Activated naive CD4-positive, alpha-beta T cell treated with anti-CD3 and anti-CD28 coated beads, Interleukin-2, amount 50 U/mL, for 72 hours (primary cell): ENCODE results near the gene THRB. TPM values are rescaled to one million over a fixed set of nuclear protein-coding genes. Genes with fewer than 3 reads are reported as not detected.

ENCODE experiments used
- ATAC-seq, 2 donors: fragments of 150-1000 bp; cut with Tn5 transposase; 2 replicates each; pipeline ENCODE4 v1.10.0; 2021; ENCODE audit warnings: mild to moderate bottlenecking in 2 of 2, moderate library complexity in 2 of 2
- DNase-seq, 2 donors: peaks; one replicate each; pipeline ENCODE4 v3.0.0; 2021 to 2022; ENCODE audit warnings: low spot score in 2 of 2
- H3K27ac Mint-ChIP-seq, 2 donors: one replicate each; pipeline ENCODE4 v1.8.0; 2022; ENCODE audit warnings: mild to moderate bottlenecking in 2 of 2, mixed read lengths in 2 of 2
- H3K36me3 Mint-ChIP-seq, 2 donors: one replicate each; pipeline ENCODE4 v1.8.0; 2022; ENCODE audit warnings: mixed read lengths in 2 of 2
- H3K9me3 Mint-ChIP-seq, 2 donors: one replicate each; pipeline ENCODE4 v1.8.0; 2022; ENCODE audit warnings: mixed read lengths in 2 of 2
- total RNA-seq, 2 donors: library from RNA; stranded (reverse); gene quantifications; one replicate each; pipeline ENCODE4 v1.2.3, GENCODE V29; 2022

The THRB gene
- total RNA-seq, 2 donors from 2014 or later, result not detected

DNA sequence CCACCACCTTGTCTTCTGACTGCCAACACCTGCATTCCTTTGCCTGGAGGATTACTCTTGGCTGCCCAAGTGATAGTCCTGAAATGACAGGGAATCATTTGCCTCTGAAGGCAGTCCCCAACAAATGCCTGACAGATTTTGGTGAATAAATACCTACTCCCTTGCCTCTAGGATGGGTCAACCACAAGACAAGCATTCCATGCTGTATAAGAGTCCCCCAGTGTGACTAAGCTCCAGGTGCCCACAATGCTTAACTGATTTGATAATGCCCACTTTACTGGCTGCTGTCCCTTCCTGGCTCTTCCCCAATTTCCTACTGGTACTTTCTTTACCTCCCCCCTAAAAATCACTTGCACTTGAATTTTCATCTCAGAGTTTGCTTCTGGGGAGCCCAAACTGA lies 14.8 kb downstream of the THRB start:
- no peak for ATAC-seq
- Mint-ChIP-seq H3K9me3 (peaks cover 0 to 6% of the 10 kb centered on the region in 2 donors), H3K27ac (no peak overlapping the region), H3K36me3 (no peaks in the 10 kb centered on the region)
- no peak for DNase-seq

GRCh38 chr3:24476871-24477656 lies 17.6 kb downstream of the THRB start:
- ATAC-seq (no peak), DNase-seq (no peak)
- Mint-ChIP-seq H3K36me3 (no peaks in the 10 kb centered on the region), H3K27ac (no peak overlapping the region), H3K9me3 (peaks cover 0 to 6% of the 10 kb centered on the region in 2 donors)

DNA sequence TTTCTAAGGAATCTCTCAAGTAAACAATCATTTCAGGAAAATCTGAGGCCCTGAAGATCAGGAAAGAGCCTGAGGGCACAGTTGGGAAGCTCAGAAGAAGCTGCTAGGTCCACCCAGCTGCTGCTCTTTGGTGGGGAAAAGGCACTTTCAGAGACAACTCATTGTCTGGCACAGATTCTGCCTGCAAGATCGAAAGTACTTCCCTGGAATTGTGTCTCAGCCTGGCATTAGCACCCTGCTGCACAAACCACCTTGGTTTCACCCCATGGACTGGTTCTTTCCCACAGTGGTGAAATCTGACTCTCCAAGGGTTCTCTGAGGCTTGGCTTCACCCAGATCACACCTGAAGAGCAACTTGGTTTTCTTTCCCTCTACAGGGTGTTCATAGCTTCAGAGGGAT lies 18.7 kb downstream of the THRB start:
- ATAC-seq, result no peak
- peaks cover 0 to 6% of the 10 kb centered on the region in 2 donors for H3K9me3 Mint-ChIP-seq
- no peak for DNase-seq
- no peaks in the 10 kb centered on the region for H3K36me3 Mint-ChIP-seq
- H3K27ac Mint-ChIP-seq, result no peak overlapping the region

GRCh38 chr3:24474862-24475261 lies 19.8 kb downstream of the THRB start:
- DNase-seq (no peak), ATAC-seq (no peak)
- Mint-ChIP-seq H3K9me3 (peaks cover 0 to 6% of the 10 kb centered on the region in 2 donors), H3K36me3 (no peaks in the 10 kb centered on the region), H3K27ac (no peak overlapping the region)

DNA sequence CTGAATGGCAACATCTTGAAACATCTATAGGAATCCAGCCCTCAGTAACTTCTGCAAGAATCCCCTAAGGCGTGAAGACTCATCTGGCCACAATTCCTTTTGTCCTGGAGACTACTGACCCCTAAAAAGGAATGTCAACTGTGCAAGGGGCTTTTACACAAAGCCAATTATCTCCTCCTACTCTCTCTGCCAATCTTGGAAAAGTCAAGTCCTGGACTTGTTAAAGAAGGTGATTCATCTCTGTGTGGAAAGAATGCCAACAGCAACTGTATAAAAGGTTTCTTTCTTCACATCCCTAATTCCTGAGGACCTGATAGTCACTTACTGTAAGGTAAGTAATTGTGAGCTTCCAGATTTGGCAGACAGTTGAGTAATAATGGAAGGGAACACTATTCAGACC lies 22.3 kb downstream of the THRB start:
- ATAC-seq (no peak), DNase-seq (no peak)
- H3K27ac Mint-ChIP-seq, result no peak overlapping the region
- H3K36me3 Mint-ChIP-seq, result no peaks in the 10 kb centered on the region
- H3K9me3 Mint-ChIP-seq, result peaks cover 10 to 12% of the 10 kb centered on the region in 2 donors

DNA sequence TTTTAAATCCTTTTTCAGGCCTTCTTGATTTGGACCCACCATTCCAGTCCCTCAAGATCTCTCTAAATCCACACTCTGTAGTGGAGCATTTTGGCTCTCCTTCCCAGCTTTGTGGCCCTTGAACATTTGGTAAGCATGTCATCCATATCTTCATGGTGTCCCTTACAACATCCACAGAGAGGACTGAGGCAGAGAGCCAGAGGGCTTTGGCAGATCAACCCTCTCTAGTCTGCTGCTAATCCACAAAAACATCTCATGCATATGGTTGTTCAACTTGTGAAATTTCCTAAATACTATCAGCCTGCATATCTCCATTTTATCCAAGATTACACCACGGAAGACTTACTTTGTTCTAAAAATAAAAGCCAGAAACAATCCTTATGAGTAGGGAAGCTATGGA lies 23.2 kb downstream of the THRB start:
- ATAC-seq (no peak), DNase-seq (no peak)
- Mint-ChIP-seq H3K27ac (no peak overlapping the region), H3K36me3 (no peaks in the 10 kb centered on the region), H3K9me3 (peaks cover 10 to 12% of the 10 kb centered on the region in 2 donors)

- ATAC-seq, result no peak
- H3K27ac Mint-ChIP-seq, result no peak overlapping the region
- H3K9me3 Mint-ChIP-seq, result peaks cover 12 to 14% of the 10 kb centered on the region in 2 donors
- H3K36me3 Mint-ChIP-seq, result no peaks in the 10 kb centered on the region
- DNase-seq, result no peak
These were observed 24.4 kb downstream of the THRB start for GRCh38 chr3:24470277-24470676.

- H3K9me3 Mint-ChIP-seq, result peaks cover 10 to 14% of the 10 kb centered on the region in 2 donors
- no peaks in the 10 kb centered on the region for H3K36me3 Mint-ChIP-seq
- H3K27ac Mint-ChIP-seq, result no peak overlapping the region
- ATAC-seq (no peak), DNase-seq (no peak)
These were observed 30.3 kb downstream of the THRB start for GRCh38 chr3:24464389-24464788.

DNA sequence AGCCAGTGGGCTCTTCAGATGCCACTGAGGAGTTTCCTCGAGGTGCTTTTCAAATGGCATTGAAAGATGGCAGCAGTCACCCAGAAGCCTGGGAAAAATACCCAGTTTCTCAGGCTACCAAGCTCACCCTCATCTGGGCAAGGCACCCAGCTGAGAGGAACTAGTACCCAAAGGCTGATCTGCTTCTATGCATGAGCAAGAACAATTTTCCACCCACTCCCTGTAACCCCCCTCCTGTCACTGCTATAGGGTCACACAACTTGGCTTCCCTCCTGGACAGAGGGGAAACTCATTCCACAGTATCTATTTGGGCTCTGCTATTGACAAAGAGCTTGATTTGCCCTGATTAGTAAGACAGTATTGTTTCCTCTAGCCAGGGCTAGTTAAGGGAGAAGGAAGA lies 31.9 kb downstream of the THRB start:
- Mint-ChIP-seq H3K9me3 (peaks cover 0 to 10% of the 10 kb centered on the region in 2 donors), H3K36me3 (no peaks in the 10 kb centered on the region)

GRCh38 chr3:24460974-24461373 lies 33.7 kb downstream of the THRB start:
- Mint-ChIP-seq H3K9me3 (peaks cover 0 to 7% of the 10 kb centered on the region in 2 donors), H3K27ac (no peak overlapping the region), H3K36me3 (no peaks in the 10 kb centered on the region)
- ATAC-seq, result no peak
- no peak for DNase-seq

More for the DNA sequence above, 31.9 kb downstream of the THRB start:
- DNase-seq (no peak), ATAC-seq (no peak)
- no peak overlapping the region for H3K27ac Mint-ChIP-seq

DNA sequence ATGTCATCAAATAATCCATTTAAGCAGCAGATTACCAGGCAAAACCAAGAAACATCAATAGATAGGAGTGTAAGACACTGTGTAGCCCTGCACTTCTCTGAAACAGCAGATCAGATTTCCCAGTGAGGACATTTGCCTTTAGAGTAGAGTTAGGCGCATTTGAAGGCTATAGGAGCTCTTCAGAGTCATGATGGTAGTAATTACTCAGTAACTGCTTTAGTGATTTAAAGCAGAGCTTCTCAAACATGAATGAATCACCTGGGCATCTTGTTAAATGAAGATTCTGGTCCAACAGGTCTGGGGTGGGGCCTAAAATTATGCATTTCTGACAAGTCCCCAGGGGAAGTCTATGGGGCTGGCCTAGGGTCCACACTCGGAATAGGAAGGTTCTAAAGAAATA lies 36.9 kb downstream of the THRB start:
- no peak for DNase-seq
- Mint-ChIP-seq H3K36me3 (no peaks in the 10 kb centered on the region), H3K27ac (no peak overlapping the region), H3K9me3 (peaks cover 0 to 9% of the 10 kb centered on the region in 2 donors)
- no peak for ATAC-seq

DNA sequence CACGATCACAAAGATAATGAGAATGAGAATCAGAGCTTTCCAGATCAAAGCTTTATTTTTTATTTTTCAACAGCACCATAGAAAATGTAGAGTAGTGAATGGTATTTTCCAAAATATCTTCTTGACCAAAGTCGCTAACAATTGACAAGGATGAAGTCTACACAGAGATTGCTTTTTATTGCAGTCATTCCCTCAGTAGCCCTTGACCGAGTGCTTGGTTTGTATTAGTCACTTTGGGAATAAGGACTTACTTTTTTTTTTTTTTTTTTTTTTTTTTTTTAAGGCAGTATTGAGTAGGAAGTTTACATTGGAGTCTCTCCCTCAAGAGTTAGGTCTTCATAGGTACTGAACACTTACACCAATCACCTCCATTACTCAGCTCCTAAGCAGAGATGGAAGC lies 39.8 kb downstream of the THRB start:
- DNase-seq (no peak), ATAC-seq (no peak)
- peaks cover 0 to 9% of the 10 kb centered on the region in 2 donors for H3K9me3 Mint-ChIP-seq
- H3K36me3 Mint-ChIP-seq, result no peaks in the 10 kb centered on the region
- no peak overlapping the region for H3K27ac Mint-ChIP-seq

DNA sequence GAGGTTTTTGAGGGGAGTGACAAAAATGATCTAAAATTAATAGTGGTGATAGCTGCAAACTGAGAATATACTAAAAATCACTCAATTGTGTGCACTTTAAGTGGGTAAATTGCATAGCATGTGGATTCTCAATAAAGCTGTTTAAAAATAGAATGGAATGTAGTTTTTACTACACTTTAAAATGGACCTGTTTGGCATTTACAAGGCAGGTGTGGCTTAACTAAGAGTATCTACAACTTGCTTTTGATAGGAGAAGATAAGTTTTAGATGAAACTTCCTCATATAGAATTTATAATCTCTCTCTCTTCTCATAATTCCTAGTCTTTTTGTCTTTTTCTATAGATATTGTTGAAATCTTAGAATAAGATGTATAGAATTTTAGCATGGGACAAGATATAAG lies 40.3 kb downstream of the THRB start:
- Mint-ChIP-seq H3K9me3 (peaks cover 0 to 9% of the 10 kb centered on the region in 2 donors), H3K36me3 (no peaks in the 10 kb centered on the region), H3K27ac (no peak overlapping the region)
- ATAC-seq (no peak), DNase-seq (no peak)

DNA sequence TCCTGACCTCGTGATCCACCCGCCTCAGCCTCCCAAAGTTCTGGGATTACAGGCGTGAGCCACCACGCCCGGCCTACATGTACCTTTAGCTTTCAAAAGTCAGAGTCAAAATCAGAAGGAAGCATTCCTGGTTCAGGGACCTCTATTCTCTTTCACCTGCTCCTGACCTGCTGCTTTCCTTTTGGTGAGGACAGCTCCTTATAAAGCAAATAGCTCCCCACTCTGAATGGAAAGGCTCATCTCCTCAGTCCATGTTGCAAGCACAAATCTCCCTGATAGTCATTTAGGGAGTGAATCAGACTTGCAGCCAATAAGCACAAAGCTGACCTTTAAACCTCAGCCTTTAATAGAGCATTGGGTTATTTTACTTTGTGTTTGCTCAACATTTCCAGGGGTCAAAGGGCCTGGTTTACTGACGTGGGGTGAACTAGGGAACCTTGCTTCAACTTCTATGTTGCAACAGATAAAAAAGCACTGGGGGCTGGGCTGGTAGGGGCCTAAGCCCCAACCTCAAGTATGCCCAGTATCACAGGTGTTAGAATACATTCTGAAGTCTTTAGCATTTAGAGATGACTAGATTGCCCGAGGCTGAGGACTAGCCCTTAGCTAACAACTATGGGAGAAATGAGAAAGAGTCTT lies 43.1 kb downstream of the THRB start:
- ATAC-seq, result no peak
- no peak overlapping the region for H3K27ac Mint-ChIP-seq

DNA sequence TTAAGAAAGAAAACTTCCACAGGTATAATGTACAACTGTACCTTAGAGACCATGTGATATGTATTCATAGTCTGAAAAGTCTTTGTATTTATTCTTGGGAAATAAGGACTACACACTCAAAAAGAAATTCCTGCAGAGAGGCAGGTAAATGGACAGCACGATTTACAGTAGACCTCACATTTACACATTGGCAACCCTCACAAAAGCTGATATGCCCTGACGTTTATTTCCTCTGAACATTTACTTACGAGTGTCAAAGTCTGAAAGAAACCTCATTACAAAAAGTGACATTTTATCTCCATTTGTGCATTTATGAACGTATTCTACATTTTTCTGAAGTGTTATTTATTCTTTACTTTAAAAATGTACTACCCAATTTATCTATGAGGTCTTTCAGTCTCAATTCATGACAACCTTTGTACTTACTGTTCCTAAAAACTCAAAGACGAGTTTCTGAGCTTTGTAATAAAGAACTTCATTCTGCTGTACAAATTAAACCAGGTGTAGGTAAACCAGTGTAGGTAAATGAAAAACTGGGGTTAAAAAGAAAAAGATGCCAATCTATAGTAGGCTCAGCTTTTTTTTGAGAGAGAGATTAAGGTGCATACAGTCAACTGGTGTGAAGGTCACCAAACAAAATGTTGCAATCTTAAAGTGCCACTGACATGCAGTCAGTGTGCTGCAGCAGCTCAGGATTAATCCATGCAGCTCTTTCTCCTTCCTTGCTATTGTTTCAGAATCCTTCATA lies 44.3 kb downstream of the THRB start:
- DNase-seq (no peak), ATAC-seq (no peak)
- Mint-ChIP-seq H3K36me3 (no peaks in the 10 kb centered on the region), H3K27ac (no peak overlapping the region), H3K9me3 (peaks cover 0 to 4% of the 10 kb centered on the region in 2 donors)

More for the DNA sequence above, 43.1 kb downstream of the THRB start:
- Mint-ChIP-seq H3K9me3 (peaks cover 0 to 4% of the 10 kb centered on the region in 2 donors), H3K36me3 (no peaks in the 10 kb centered on the region)
- no peak for DNase-seq

DNA sequence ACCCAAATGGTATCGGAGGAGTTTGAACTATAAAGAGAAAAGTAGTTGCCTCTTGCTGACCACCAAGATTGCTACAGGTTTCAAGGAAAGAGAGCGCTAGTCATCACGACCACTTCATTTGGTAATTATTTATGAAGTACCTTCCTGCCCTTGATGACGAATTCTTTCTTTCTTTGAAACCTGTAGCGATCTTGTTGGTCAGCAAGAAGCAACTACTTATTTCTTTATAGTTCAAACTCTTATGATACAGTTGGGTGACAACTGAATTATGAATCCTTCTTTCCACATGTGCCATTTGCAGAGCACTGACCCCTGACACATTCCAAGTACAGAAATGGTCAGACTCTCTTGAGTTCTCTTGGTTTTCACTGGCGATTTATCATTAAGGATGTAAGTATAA lies 46.8 kb downstream of the THRB start:
- ATAC-seq, result no peak
- DNase-seq, result no peak
- Mint-ChIP-seq H3K36me3 (no peaks in the 10 kb centered on the region), H3K9me3 (peaks cover 0 to under 1% of the 10 kb centered on the region in 2 donors), H3K27ac (no peak overlapping the region)

GRCh38 chr3:24446032-24446431 lies 48.6 kb downstream of the THRB start:
- no peak for ATAC-seq
- Mint-ChIP-seq H3K9me3 (no peaks in the 10 kb centered on the region), H3K36me3 (no peaks in the 10 kb centered on the region), H3K27ac (no peak overlapping the region)
- no peak for DNase-seq
